HG02943 (cell line): Measurements from ENCODE around the gene P2RY6.

ENCODE experiments used
- ATAC-seq: cut with Tn5 transposase; IDR thresholded peaks from one replicate; pipeline ENCODE4 v1.9.1; 2021; ENCODE audit warnings: mild to moderate bottlenecking, low read depth, moderate library complexity; ENCODE audit not compliant: unreplicated experiment

P2RY6 gene

GRCh38 chr11:73293356-73293936 is 21.3 kb downstream of the P2RY6 start:
- ATAC-seq, result no peak

DNA sequence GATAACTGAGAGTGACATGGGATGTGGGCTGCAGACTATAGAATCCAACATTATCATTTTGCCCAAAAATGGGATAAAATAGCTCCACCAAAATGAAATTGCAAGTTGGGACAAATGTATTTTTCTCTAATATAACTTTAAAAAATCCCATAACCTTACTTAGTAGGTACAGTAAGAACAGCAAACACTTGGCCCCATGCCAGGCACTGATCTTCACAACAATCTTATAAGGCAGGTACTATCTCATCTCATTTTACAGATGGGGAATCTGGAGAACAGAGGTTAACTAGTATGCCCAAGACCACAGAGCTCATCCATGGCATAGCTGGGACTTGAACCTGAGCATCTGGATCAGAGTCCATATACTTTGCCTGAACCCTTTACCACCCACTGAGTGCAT is 22.5 kb downstream of the P2RY6 start:
- ATAC-seq, result no peak

- no peak for ATAC-seq
Measured at GRCh38 chr11:73295241-73295995, 23.3 kb downstream of the P2RY6 start.

GRCh38 chr11:73295996-73296318 is 23.8 kb downstream of the P2RY6 start:
- ATAC-seq, result no peak

DNA sequence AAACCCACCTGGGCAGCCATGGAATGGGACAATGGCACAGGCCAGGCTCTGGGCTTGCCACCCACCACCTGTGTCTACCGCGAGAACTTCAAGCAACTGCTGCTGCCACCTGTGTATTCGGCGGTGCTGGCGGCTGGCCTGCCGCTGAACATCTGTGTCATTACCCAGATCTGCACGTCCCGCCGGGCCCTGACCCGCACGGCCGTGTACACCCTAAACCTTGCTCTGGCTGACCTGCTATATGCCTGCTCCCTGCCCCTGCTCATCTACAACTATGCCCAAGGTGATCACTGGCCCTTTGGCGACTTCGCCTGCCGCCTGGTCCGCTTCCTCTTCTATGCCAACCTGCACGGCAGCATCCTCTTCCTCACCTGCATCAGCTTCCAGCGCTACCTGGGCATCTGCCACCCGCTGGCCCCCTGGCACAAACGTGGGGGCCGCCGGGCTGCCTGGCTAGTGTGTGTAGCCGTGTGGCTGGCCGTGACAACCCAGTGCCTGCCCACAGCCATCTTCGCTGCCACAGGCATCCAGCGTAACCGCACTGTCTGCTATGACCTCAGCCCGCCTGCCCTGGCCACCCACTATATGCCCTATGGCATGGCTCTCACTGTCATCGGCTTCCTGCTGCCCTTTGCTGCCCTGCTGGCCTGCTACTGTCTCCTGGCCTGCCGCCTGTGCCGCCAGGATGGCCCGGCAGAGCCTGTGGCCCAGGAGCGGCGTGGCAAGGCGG is 24.5 kb downstream of the P2RY6 start:
- ATAC-seq, result no peak

GRCh38 chr11:73297231-73297590 is 25.1 kb downstream of the P2RY6 start:
- ATAC-seq, result no peak

DNA sequence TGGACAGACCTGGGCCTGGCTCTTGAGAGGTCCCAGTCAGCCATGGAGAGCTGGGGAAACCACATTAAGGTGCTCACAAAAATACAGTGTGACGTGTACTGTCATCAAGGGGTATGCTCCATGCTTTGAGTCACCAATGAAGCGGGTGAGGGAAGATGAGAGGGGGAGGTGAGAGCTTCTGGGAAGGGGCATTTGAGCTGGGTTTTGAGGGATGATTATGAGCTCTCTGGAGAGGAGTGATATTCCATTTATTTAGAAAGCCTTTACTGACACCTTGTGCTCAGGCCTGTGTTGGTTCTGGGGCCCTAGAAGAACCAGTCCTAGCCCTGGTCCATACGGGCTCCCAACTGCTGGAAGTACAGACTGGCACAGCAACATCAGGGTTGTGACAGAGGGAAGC is 25.6 kb downstream of the P2RY6 start:
- no peak for ATAC-seq

- no peak for ATAC-seq
Measured at GRCh38 chr11:73298233-73298632, 26.1 kb downstream of the P2RY6 start.

- ATAC-seq, result no peak
Measured at GRCh38 chr11:73299751-73300150, 27.6 kb downstream of the P2RY6 start.

DNA sequence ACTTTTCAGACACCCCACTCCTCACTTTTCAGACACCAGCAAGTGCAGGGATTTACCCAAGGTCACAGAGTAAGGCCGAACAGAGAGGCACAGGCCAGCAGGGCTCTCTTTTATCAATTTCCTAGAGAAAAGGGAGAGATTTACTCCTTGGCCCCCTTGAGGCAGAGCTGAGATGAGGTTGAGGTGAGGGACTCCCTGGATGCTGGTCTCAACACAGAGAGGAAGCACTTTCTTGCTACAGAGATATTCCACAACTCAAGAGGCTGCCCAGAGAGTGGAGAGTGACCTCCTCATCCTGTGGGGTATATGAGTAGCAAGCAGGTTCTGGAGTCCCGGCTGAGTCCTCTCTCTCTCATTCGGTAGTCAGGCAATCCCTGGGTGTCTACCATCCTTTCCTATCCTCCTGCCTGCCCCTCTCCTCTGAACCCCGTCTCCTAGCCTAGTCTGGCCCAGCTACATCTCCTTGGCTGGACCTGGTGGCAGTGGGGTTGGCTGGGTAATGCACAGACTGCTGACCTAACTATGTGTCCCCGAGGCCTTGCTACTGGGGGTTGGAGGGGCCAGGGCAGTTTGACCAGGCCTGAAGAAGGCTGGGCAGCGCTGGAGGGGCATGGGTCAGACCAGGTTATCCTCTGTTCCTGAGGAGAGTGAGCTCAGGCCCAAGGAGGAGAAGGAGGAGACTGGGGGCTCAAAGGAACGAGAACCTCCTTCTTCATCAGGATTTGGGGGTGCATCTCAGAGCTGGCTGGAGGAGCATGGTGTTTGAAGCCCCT is 34.1 kb downstream of the P2RY6 start:
- ATAC-seq, result no peak

DNA sequence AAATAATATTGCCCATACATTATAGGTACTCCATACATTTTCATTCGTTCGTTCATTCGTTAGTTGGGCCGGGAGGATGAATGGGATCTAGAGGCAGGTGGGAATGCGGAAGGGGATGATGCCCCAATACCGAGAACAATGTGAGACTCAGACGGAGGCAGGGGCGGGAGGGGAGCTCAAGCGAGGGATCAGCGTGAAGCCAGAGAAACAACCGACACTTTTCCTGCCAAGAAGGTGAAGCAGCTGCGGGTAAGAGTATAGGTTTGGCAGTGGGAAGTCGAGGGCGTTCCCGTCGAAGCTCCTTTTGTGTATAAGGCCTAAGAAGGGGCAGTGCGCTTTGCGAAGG is 34.8 kb downstream of the P2RY6 start:
- ATAC-seq, result no peak

GRCh38 chr11:73307323-73308002 is 35.3 kb downstream of the P2RY6 start:
- ATAC-seq, result peak; percentile 54

DNA sequence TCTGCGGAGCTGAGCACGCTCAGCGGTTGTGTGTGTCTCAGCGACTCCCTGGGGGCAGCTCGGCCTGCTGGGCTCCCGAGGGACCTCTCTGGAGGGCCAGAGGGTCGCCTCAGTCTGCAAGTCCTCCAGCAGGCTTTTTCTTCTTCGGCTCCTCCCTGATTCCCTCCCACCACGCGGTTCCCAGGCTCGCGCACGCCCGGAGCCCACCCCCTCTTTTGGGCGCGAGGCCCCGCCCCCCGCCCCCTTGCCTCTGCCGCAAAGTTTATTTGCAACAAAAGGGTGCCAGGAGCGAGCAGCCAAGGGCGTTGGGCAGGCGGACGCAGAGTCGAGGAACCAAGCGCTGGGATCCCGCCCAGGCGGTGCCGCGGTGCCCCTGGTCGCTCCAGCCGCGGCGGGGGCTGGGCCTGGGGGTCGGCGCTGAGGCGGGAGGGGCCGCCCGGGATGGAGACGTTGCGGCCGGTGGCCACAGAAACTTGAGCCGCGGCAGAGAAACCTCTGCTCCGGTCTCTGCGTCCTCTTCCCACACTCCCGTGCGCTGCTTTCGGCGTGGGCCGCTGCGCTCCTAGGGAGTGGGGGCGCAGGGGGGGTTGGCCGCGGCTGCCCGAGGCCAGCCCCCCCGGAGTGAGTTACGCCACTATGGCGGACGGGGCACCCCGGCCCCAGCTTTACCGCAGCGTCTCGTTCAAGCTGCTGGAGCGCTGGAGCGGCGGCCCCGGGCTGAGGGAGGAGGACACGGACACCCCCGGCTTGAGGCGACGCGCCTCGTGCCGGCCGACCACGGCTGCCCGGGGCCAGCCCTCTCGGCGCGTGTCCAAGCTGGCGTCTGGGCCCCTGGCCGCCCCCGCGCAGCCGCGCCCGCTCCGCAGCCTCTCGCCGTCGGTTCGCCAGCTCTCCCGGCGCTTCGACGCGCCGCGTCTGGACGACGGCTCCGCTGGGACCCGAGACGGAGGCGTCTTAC is 36.1 kb downstream of the P2RY6 start, which contains the start of gene ARHGEF17:
TSS of gene ARHGEF17 (plus strand) at position 274 of the 958 bp plus-strand sequence. CDS start at position 637, 363 bp downstream.
- peak; percentile 31 for ATAC-seq

GRCh38 chr11:73308961-73309919 is 37.1 kb downstream of the P2RY6 start:
- no peak for ATAC-seq

- ATAC-seq, result no peak
Measured at GRCh38 chr11:73310076-73310475, 37.9 kb downstream of the P2RY6 start.

- no peak for ATAC-seq
Measured at GRCh38 chr11:73310661-73311393, 38.7 kb downstream of the P2RY6 start.

DNA sequence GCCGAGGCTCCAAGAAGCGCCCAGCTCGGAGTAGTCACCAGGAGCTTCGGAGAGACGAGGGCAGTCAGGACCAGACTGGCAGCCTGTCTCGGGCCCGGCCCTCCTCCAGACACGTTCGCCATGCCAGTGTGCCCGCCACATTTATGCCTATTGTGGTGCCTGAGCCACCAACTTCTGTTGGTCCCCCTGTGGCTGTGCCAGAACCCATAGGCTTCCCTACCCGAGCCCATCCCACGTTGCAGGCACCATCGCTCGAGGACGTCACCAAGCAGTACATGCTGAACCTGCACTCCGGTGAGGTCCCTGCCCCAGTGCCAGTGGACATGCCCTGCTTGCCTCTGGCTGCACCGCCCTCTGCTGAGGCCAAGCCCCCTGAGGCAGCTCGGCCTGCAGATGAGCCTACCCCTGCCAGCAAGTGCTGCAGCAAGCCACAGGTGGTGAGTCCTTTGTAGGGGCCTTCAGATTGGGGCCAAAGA is 39.3 kb downstream of the P2RY6 start:
- no peak for ATAC-seq

GRCh38 chr11:73312036-73312435 is 39.9 kb downstream of the P2RY6 start:
- no peak for ATAC-seq
